ENCODE results near the gene KCNF1. TPM values are rescaled to one million over a fixed set of nuclear protein-coding genes. Genes with fewer than 3 reads are reported as not detected.

Gene KCNF1
- total RNA-seq, 1 donor from 2014 or later = not detected

DNA sequence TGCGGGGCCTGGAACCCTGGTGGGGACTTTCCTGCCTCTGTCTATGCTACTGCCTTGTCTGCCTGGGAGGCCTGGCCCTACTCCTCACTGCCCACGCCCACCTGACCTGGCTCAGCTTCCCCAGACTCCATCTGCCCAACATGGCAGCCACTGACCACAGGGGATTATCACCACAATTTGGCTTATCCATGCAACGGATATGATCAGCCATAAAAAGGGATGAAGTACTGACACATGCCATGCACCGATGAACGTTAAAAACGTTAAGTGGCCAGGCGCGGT lies 5.9 kb upstream of the KCNF1 start:
- Histone ChIP-seq H2AFZ (replicated peaks) (no peak overlapping the region), H3K36me3 (no peaks in the 10 kb centered on the region), H3K4me1 (peaks cover 3% of the 10 kb centered on the region), H3K79me2 (ENCODE audit: low read depth) (no peaks in the 10 kb centered on the region), H3K4me3 (no peak overlapping the region), H3F3A (ENCODE audit: low read depth) (peaks cover 6% of the 10 kb centered on the region), H3K9ac (no peak overlapping the region), H3K9me3 (ENCODE audit: low read depth) (no peaks in the 10 kb centered on the region), H4K20me1 (ENCODE audit: low read depth) (peaks cover 5% of the 10 kb centered on the region), H3K4me2 (no peak overlapping the region), H3K27me3 (peaks cover 36% of the 10 kb centered on the region), H3K27ac (no peak overlapping the region)
- Mint-ChIP-seq H3K9me3 (peaks cover 14% of the 10 kb centered on the region), H3K4me3 (no peak overlapping the region), H3K27me3 (ENCODE audit: insufficient read depth, low read depth) (peaks cover 39% of the 10 kb centered on the region), H3K4me1 (peaks cover 37% of the 10 kb centered on the region), H3K27ac (peak overlapping the region; percentile 33), H3K36me3 (peaks cover 8% of the 10 kb centered on the region)
- TF ChIP-seq, protein P1, sequence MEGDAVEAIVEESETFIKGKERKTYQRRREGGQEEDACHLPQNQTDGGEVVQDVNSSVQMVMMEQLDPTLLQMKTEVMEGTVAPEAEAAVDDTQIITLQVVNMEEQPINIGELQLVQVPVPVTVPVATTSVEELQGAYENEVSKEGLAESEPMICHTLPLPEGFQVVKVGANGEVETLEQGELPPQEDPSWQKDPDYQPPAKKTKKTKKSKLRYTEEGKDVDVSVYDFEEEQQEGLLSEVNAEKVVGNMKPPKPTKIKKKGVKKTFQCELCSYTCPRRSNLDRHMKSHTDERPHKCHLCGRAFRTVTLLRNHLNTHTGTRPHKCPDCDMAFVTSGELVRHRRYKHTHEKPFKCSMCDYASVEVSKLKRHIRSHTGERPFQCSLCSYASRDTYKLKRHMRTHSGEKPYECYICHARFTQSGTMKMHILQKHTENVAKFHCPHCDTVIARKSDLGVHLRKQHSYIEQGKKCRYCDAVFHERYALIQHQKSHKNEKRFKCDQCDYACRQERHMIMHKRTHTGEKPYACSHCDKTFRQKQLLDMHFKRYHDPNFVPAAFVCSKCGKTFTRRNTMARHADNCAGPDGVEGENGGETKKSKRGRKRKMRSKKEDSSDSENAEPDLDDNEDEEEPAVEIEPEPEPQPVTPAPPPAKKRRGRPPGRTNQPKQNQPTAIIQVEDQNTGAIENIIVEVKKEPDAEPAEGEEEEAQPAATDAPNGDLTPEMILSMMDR (IDR thresholded peaks at IDR 0.05) = no peak
- no peak for TF ChIP-seq EZH2 (IDR thresholded peaks at IDR 0.05)
- TF ChIP-seq EZH2phosphoT487 (IDR thresholded peaks at IDR 0.05) = no peak
- no peak for DNase-seq (ENCODE audit: low spot score)

DNA sequence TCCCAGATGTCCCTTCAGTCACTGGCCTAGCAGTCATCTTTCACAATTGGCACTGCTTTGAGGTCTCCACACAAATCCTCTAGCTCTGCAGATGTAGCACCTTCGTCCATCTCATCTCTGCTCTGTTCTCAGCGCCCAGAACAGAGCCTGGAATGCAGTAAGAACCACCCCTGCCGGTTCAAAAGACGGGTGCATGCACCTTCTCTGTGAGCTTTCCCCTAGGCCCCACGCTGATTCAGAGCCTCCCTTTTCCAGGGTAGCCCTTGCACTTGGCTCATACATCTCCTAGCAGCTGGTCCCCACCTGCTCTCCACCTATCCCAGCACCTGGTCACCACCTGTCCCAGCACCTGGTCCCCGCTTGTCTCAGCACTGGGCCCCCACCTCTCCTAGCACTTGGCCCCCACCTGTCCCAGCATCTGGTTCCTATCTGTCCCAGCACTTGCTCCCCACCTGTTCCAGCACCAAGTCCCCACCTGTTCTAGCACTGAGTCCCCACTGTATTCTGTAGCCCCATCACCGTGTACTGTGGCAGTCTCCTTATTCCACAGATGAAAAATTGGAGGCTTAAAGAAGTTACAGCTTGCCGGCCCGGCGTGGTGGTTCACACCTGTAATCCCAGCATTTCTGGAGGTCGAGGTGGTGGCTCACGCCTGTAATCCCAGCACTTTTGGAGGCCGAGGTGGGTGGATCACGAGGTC lies 4.7 kb upstream of the KCNF1 start:
- H3K27ac ChIP-seq = no peak overlapping the region
- no peak overlapping the region for H2AFZ ChIP-seq (replicated peaks)
- peaks cover 12% of the 10 kb centered on the region for H3F3A ChIP-seq (ENCODE audit: low read depth)
- H3K4me1 ChIP-seq = peaks cover 3% of the 10 kb centered on the region
- H4K20me1 ChIP-seq (ENCODE audit: low read depth) = peaks cover 11% of the 10 kb centered on the region
- Mint-ChIP-seq H3K27ac (no peak overlapping the region), H3K27me3 (ENCODE audit: insufficient read depth, low read depth) (peaks cover 45% of the 10 kb centered on the region), H3K9me3 (peaks cover 12% of the 10 kb centered on the region), H3K4me1 (peaks cover 32% of the 10 kb centered on the region), H3K36me3 (peaks cover 8% of the 10 kb centered on the region), H3K4me3 (peak overlapping the region; percentile 50)
- H3K79me2 ChIP-seq (ENCODE audit: low read depth) = no peaks in the 10 kb centered on the region
- peaks cover 47% of the 10 kb centered on the region for H3K27me3 ChIP-seq
- H3K4me2 ChIP-seq = no peak overlapping the region
- DNase-seq (ENCODE audit: low spot score) = no peak
- H3K36me3 ChIP-seq = no peaks in the 10 kb centered on the region
- TF ChIP-seq EZH2phosphoT487 (IDR thresholded peaks at IDR 0.05) (no peak), EZH2 (IDR thresholded peaks at IDR 0.05) (no peak)
- TF ChIP-seq, protein P1 (IDR thresholded peaks at IDR 0.05) = no peak
- H3K9ac ChIP-seq = no peak overlapping the region
- H3K9me3 ChIP-seq (ENCODE audit: low read depth) = no peaks in the 10 kb centered on the region
- no peak overlapping the region for H3K4me3 ChIP-seq

DNA sequence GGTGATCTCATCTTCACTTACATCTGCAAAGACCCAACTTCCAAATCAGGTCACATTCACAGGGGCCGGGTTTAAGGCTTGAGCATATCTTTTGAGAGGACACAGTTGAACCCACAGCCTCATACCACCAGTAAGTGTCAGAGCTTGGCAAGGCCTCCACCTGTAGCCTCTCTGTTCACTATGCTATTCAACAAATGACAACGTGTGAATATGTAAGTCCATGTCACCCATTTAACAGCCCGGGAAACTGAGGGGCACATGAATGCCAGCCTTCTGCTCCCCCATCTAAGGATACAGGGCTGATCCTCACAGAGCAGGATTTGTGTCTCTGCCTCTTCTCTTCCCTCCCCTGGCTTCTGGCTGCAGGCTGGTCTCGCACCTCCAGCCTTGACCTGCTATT lies 3.5 kb upstream of the KCNF1 start:
- Histone ChIP-seq H4K20me1 (ENCODE audit: low read depth) (peaks cover 20% of the 10 kb centered on the region), H2AFZ (replicated peaks) (no peak overlapping the region), H3K4me1 (peaks cover 3% of the 10 kb centered on the region), H3K79me2 (ENCODE audit: low read depth) (no peaks in the 10 kb centered on the region), H3K4me3 (no peak overlapping the region), H3K27ac (no peak overlapping the region), H3K9me3 (ENCODE audit: low read depth) (no peaks in the 10 kb centered on the region), H3K4me2 (no peak overlapping the region), H3K9ac (no peak overlapping the region), H3K27me3 (peaks cover 59% of the 10 kb centered on the region), H3F3A (ENCODE audit: low read depth) (peaks cover 12% of the 10 kb centered on the region), H3K36me3 (no peaks in the 10 kb centered on the region)
- peaks cover 19% of the 10 kb centered on the region for H3K9me3 Mint-ChIP-seq
- peak overlapping the region; percentile 93 for H3K27ac Mint-ChIP-seq
- peaks cover 35% of the 10 kb centered on the region for H3K4me1 Mint-ChIP-seq
- peak overlapping the region; percentile 62 for H3K4me3 Mint-ChIP-seq
- DNase-seq (ENCODE audit: low spot score) = no peak
- TF ChIP-seq EZH2phosphoT487 (IDR thresholded peaks at IDR 0.05) = no peak
- TF ChIP-seq, protein P1 (IDR thresholded peaks at IDR 0.05) = no peak
- no peak for TF ChIP-seq EZH2 (IDR thresholded peaks at IDR 0.05)
- peaks cover 48% of the 10 kb centered on the region for H3K27me3 Mint-ChIP-seq (ENCODE audit: insufficient read depth, low read depth)
- peaks cover 10% of the 10 kb centered on the region for H3K36me3 Mint-ChIP-seq
